SK-N-SH treated with all-trans-retinoic acid at 6 μM for 48 hours (cell line): Measurements from ENCODE around the gene AXIN1.

Experiments used
- ATAC-seq: fragments of 200-7000 bp; cut with Tn5 transposase; 3 replicates; pipeline ENCODE4 v1.9.1; 2020; ENCODE audit warnings: mild to moderate bottlenecking, moderate library complexity
- ARNTL ChIP-seq: fragments of 450-650 bp; formaldehyde crosslinking; IDR thresholded peaks from 2 replicates; pipeline ENCODE4 v1.5.0; 2020; ENCODE audit warnings: low read depth, mild to moderate bottlenecking, moderate library complexity, borderline replicate concordance
- BACH2 ChIP-seq: fragments of 250-450 bp; sonication (Bioruptor Pico); IDR thresholded peaks from 2 replicates; pipeline ENCODE4 v1.9.0; 2021; ENCODE audit warnings: mild to moderate bottlenecking, borderline replicate concordance
- CREB5 ChIP-seq: fragments of 250-450 bp; sonication (Bioruptor Pico); IDR thresholded peaks from 2 replicates; pipeline ENCODE4 v1.5.1; 2020; ENCODE audit warnings: low read depth, mild to moderate bottlenecking, moderate library complexity
- CSDC2 ChIP-seq: fragments of 250-450 bp; sonication (Bioruptor Pico); IDR thresholded peaks from 2 replicates; pipeline ENCODE4 v1.5.0; 2020; ENCODE audit warnings: mild to moderate bottlenecking, moderate library complexity
- CSRNP3 ChIP-seq: fragments of 250-450 bp; sonication (Bioruptor Pico); IDR thresholded peaks from 2 replicates; pipeline ENCODE4 v1.5.1; 2021; ENCODE audit warnings: mild to moderate bottlenecking, moderate library complexity
- ESRRG ChIP-seq: fragments of 250-450 bp; sonication (Bioruptor Pico); IDR thresholded peaks from 2 replicates; pipeline ENCODE4 v1.6.1; 2021; ENCODE audit warnings: mild to moderate bottlenecking
- GLIS3 ChIP-seq: fragments of 250-450 bp; sonication (Bioruptor Pico); IDR thresholded peaks from 2 replicates; pipeline ENCODE4 v1.5.0; 2020; ENCODE audit warnings: mild to moderate bottlenecking, moderate library complexity
- ISL1 ChIP-seq: fragments of 250-450 bp; sonication (Bioruptor Pico); IDR thresholded peaks from 2 replicates; pipeline ENCODE4 v2.1.2; 2022; ENCODE audit warnings: mild to moderate bottlenecking, moderate library complexity
- OSR1 ChIP-seq: fragments of 250-450 bp; sonication (Bioruptor Pico); IDR thresholded peaks from 2 replicates; pipeline ENCODE4 v1.8.0; 2022; ENCODE audit warnings: moderate library complexity, mild to moderate bottlenecking, inconsistent platforms
- PATZ1 ChIP-seq: fragments of 250-450 bp; sonication (Bioruptor Pico); IDR thresholded peaks from 2 replicates; pipeline ENCODE4 v1.8.0; 2020; ENCODE audit warnings: mild to moderate bottlenecking, moderate library complexity, borderline replicate concordance
- PPARA ChIP-seq: fragments of 250-450 bp; sonication (Bioruptor Pico); IDR thresholded peaks from 2 replicates; pipeline ENCODE4 v1.5.0; 2020; ENCODE audit warnings: mild to moderate bottlenecking, borderline replicate concordance
- RARB ChIP-seq: fragments of 250-450 bp; sonication (Bioruptor Pico); IDR thresholded peaks from 2 replicates; pipeline ENCODE4 v1.8.0; 2021; ENCODE audit warnings: mild to moderate bottlenecking, moderate library complexity
- SNAI2 ChIP-seq: fragments of 250-450 bp; sonication (Bioruptor Pico); IDR thresholded peaks from 2 replicates; pipeline ENCODE4 v1.5.0; 2020; ENCODE audit warnings: mild to moderate bottlenecking, moderate library complexity
- TOX ChIP-seq: fragments of 250-450 bp; sonication (Bioruptor Pico); IDR thresholded peaks from 2 replicates; pipeline ENCODE4 v1.8.0; 2021; ENCODE audit warnings: mild to moderate bottlenecking, moderate library complexity, borderline replicate concordance
- TSHZ2 ChIP-seq: fragments of 250-450 bp; sonication (Bioruptor Pico); IDR thresholded peaks from 2 replicates; pipeline ENCODE4 v1.5.0; 2020; ENCODE audit warnings: mild to moderate bottlenecking, moderate library complexity
- ZC3H10 ChIP-seq: fragments of 250-450 bp; sonication (Bioruptor Pico); IDR thresholded peaks from 2 replicates; pipeline ENCODE4 v1.5.1; 2021; ENCODE audit warnings: mild to moderate bottlenecking, moderate library complexity
- ZFP3 ChIP-seq: fragments of 250-450 bp; sonication (Bioruptor Pico); IDR thresholded peaks from 2 replicates; pipeline ENCODE4 v1.5.0; 2020; ENCODE audit warnings: mild to moderate bottlenecking, moderate library complexity
- ZFP30 ChIP-seq: fragments of 450-650 bp; formaldehyde crosslinking; IDR thresholded peaks from 2 replicates; pipeline ENCODE4 v1.5.0; 2022; ENCODE audit warnings: mild to moderate bottlenecking, moderate library complexity
- ZNF565 ChIP-seq: fragments of 450-650 bp; formaldehyde crosslinking; conservative IDR thresholded peaks from 2 replicates; pipeline ENCODE4 v1.5.0; 2020; ENCODE audit warnings: low read depth, mild to moderate bottlenecking, moderate library complexity
- ZNF70 ChIP-seq: fragments of 450-650 bp; formaldehyde crosslinking; IDR thresholded peaks from 2 replicates; pipeline ENCODE4 v1.5.0; 2020; ENCODE audit warnings: mild to moderate bottlenecking, moderate library complexity
- ZNF8 ChIP-seq: fragments of 450-650 bp; formaldehyde crosslinking; IDR thresholded peaks from 2 replicates; pipeline ENCODE4 v1.5.0; 2020; ENCODE audit warnings: mild to moderate bottlenecking, moderate library complexity

The AXIN1 gene

GRCh38 chr16:366476-366875 lies 14.0 kb upstream of the AXIN1 start:
- no peak for TF ChIP-seq ZFP30 (CRISPR knock-in tag)
- no peak for TF ChIP-seq SNAI2 (CRISPR knock-in tag)
- no peak for TF ChIP-seq PATZ1
- TF ChIP-seq ESRRG (CRISPR knock-in tag) = no peak
- no peak for TF ChIP-seq ARNTL (CRISPR knock-in tag)
- no peak for TF ChIP-seq ZNF8 (CRISPR knock-in tag)
- TF ChIP-seq ZFP3 (CRISPR knock-in tag) = no peak
- TF ChIP-seq ZNF70 = no peak
- TF ChIP-seq GLIS3 = no peak
- no peak for TF ChIP-seq CREB5
- no peak for TF ChIP-seq ISL1 (CRISPR knock-in tag)
- TF ChIP-seq TOX (CRISPR knock-in tag) = no peak
- no peak for TF ChIP-seq ZNF565 (CRISPR knock-in tag)
- TF ChIP-seq TSHZ2 (CRISPR knock-in tag) = no peak
- TF ChIP-seq ZC3H10 (CRISPR knock-in tag) = no peak
- no peak for TF ChIP-seq BACH2
- no peak for ATAC-seq

- ATAC-seq = no peak
- TF ChIP-seq TOX (CRISPR knock-in tag) = no peak
- no peak for TF ChIP-seq BACH2
- TF ChIP-seq ISL1 (CRISPR knock-in tag) = no peak
- no peak for TF ChIP-seq GLIS3
- TF ChIP-seq CREB5 = no peak
- TF ChIP-seq ZNF8 (CRISPR knock-in tag) = no peak
- TF ChIP-seq CSDC2 (CRISPR knock-in tag) = no peak
- no peak for TF ChIP-seq OSR1 (CRISPR knock-in tag)
- TF ChIP-seq ZNF70 = no peak
- no peak for TF ChIP-seq ZFP3 (CRISPR knock-in tag)
- no peak for TF ChIP-seq ZC3H10 (CRISPR knock-in tag)
These were observed 12.3 kb upstream of the AXIN1 start for GRCh38 chr16:364595-365491.

GRCh38 chr16:363766-364490 lies 11.4 kb upstream of the AXIN1 start:
- ATAC-seq = peak; percentile 4; the same call in 2 of the 3 replicates
- TF ChIP-seq CSRNP3 (CRISPR knock-in tag) (no peak), PATZ1 (no peak), CREB5 (no peak), RARB (CRISPR knock-in tag) (no peak), SNAI2 (CRISPR knock-in tag) (no peak), PPARA (no peak), CSDC2 (CRISPR knock-in tag) (no peak), GLIS3 (no peak), ZFP3 (CRISPR knock-in tag) (no peak), OSR1 (CRISPR knock-in tag) (no peak)
